NB4 (cell line): ENCODE results near the gene HS3ST1.

Experiments
- DNase-seq: peaks from one replicate; pipeline ENCODE4 v3.0.0; 2010; ENCODE audit warnings: low read depth
- H3K4me3 ChIP-seq: one replicate; pipeline ENCODE4 v1.5.1; 2011; ENCODE audit warnings: mild to moderate bottlenecking, low read depth, low read length, moderate library complexity
- CTCF ChIP-seq: IDR thresholded peaks from one replicate; pipeline ENCODE4 v1.5.1; 2012; ENCODE audit warnings: low read depth, low read length
- MAX ChIP-seq: IDR thresholded peaks from 2 replicates; pipeline ENCODE4 v1.6.1; 2011; ENCODE audit warnings: low read depth, low read length
- MYC ChIP-seq: IDR thresholded peaks from 2 replicates; pipeline ENCODE4 v1.6.1; 2011; ENCODE audit warnings: low read depth, low read length
- POLR2A ChIP-seq: IDR thresholded peaks from 2 replicates; pipeline ENCODE4 v1.6.1; 2011; ENCODE audit warnings: mild to moderate bottlenecking; ENCODE audit not compliant: insufficient read length; ENCODE audit errors: extremely low read depth

HS3ST1 gene

DNA sequence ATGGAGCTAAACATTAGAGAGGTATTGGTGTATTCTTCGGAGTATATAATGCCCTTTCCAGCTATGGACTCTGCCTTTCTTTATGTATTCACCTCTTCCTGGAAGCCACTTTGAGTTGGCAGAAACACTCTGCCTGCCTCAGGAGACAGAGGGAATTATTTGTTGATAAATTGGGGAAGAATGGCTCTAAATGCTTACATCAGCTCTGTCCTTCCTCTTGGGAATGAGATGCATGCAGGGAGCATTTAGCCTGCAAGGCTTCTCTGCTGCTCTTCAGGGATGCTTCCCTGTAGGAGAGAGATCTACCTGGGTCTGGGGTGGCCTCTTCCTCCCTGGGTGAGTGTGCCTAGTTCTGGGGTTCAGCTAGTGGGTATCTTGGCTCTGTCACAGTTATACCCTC is 6.9 kb upstream of the HS3ST1 start:
- H3K4me3 ChIP-seq: no peak overlapping the region
- no peak for DNase-seq
- no peak for TF ChIP-seq POLR2A
- no peak for TF ChIP-seq MYC
- no peak for TF ChIP-seq CTCF
- TF ChIP-seq MAX: no peak

DNA sequence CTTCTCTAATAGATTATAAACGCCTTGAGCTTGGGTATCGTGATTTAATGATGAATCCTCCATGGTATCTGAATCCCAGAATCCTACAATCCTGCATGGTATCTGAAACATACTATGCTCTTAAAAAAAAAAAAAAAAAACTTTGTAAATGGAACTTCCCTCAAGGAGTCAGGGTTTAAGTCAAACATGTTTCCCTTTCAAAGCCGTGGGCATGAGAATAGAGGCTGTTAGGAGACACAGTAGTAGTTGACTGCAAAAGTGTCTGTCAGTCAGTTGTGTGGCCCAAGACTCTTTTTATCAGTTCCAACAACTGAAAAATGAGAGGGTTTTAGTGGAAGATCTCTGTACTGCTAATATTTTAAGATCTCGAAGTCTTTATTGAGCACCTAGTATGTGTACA is 2.4 kb upstream of the HS3ST1 start:
- TF ChIP-seq CTCF: no peak
- TF ChIP-seq POLR2A: no peak
- TF ChIP-seq MYC: no peak
- no peak for TF ChIP-seq MAX
- DNase-seq: no peak
- no peak overlapping the region for H3K4me3 ChIP-seq

DNA sequence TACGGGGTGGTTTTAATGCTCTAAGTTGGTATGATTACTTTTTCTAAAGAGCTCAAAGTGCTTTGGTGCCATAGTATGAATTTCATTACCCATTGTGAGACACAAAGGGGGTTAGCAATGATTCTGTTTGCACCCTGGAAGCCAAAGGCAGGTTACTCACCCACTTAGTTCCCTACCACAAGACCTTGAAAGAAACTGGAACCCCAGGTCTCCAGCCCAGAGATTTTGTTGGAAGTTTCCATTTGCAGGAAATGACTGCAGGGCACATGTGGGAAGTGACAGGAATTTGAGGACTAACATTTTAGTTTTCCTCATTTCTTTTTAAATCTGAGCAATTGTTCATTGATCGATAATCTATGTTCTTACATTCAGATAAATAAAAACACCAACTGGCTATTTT is 1.8 kb upstream of the HS3ST1 start:
- TF ChIP-seq CTCF (no peak), MYC (no peak), POLR2A (no peak), MAX (no peak)
- no peak for DNase-seq

DNA sequence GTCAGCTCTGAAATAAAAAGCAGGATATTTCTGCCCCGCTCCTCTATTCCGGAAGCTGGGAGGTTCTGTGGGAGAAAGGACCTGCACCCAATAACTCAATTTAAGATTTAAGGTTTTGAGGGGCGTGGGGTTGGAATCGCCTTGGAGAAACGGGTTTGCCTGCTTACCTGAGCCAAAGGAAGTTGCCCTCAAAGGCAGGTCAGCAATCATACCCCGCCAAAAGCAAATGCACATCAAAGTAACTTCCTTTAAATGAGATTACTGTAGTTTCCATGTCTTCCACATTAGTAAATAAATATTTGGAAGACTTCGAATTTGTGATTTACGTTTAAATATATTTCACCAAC is 978 bp upstream of the HS3ST1 start:
- no peak overlapping the region for H3K4me3 ChIP-seq
- TF ChIP-seq MAX: no peak
- TF ChIP-seq MYC: no peak
- no peak for TF ChIP-seq CTCF
- no peak for TF ChIP-seq POLR2A
- no peak for DNase-seq

More for the DNA sequence above, 1.8 kb upstream of the HS3ST1 start:
- no peak overlapping the region for H3K4me3 ChIP-seq

DNA sequence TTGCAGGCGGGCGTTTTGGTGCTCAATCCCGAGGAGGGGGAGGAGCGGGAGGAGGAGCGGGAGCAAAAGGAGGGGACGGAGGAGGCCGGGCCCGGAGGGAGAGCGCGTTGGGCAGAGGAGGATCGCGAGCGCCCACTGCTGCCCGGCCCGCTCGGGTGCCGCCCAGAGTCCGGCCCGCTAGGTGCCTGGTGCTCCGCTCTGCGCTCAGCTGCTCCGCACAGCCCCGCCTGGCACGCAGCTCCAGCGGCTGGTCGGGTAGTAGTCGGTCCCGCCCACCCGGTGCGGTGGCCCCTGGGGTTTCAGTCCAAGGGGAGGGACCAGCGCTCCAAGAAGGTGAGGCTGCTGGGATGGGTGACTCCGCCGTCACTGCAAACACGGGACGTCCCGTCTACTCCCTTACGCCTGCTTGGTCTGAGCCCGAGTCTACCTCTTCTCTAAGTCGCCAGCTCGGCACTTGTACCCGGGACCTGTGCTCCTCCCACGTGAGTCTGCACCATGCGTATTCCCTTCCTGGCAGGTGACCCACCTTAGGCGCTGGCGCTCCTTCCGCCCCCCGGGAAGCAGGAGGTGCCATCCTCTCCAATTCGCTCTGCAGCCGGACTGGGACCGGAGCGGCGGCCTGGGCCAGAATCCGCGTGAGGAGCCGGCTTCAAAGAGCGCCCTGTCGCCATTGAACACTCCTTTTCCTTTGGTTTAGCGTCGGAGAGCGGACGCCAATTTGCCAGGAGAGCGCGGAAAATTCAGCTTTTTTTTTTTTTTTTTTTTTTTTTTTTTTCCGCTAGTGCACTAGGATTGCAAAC is 405 bp upstream of the HS3ST1 start:
- TF ChIP-seq MYC (no peak), POLR2A (no peak), MAX (no peak), CTCF (no peak)
- H3K4me3 ChIP-seq: no peak overlapping the region
- peak; percentile 7 for DNase-seq
